Prostate gland (tissue), 2 donors: ENCODE measurements around the gene AZI2. TPM values are rescaled to one million over a fixed set of nuclear protein-coding genes. Genes with fewer than 3 reads are reported as not detected.

Experiments
- DNase-seq: peaks from one replicate; pipeline ENCODE4 v3.0.0-alpha.2; 2019; ENCODE audit warnings: low spot score
- H3K27ac ChIP-seq, 2 donors: fragments of 200-600 bp; sonication (generic); 2 replicates each; pipeline ENCODE4 v1.5.1; 2017 to 2019
- H3K27me3 ChIP-seq: fragments of 200-600 bp; sonication (generic); replicated peaks from 2 replicates; pipeline ENCODE4 v1.5.1; 2019; ENCODE audit not compliant: insufficient read depth
- H3K36me3 ChIP-seq, 2 donors: fragments of 200-600 bp; sonication (generic); 1 replicate in 1 of 2; 2 replicates in 1 of 2; pipeline versions ENCODE4 v1.5.1 to v1.8.1; 2017 to 2019
- H3K4me1 ChIP-seq: fragments of 200-600 bp; sonication (generic); replicated peaks from 2 replicates; pipeline ENCODE4 v1.5.1; 2019
- H3K4me3 ChIP-seq, 2 donors: fragments of 200-600 bp; sonication (generic); 2 replicates each; pipeline ENCODE4 v1.5.1; 2017 to 2019
- H3K9me3 ChIP-seq: fragments of 200-600 bp; sonication (generic); 2 replicates; pipeline ENCODE4 v1.5.1; 2017
- POLR2A ChIP-seq: fragments of 450-650 bp; IDR thresholded peaks from one replicate; pipeline ENCODE4 v1.6.1; 2016; ENCODE audit warnings: antibody characterized with exemption, mild to moderate bottlenecking
- POLR2AphosphoS5 ChIP-seq: sonication (generic); formaldehyde crosslinking; IDR thresholded peaks from one replicate; pipeline ENCODE4 v1.6.1; 2017; ENCODE audit warnings: antibody characterized with exemption
- WGBS: methylation state at CpG from one replicate; pipeline ENCODE4 v1.1.5; 2018; 5-methylcytosine and 5-hydroxymethylcytosine counted together
- intact Hi-C: fragments of 100-400 bp; cut with DNase I; formaldehyde crosslinking; loops from one replicate; pipeline ENCODE4 v1.14.2; 2022
- total RNA-seq, 2 donors: library from RNA; depleted of rRNA; stranded (reverse); fragments of >200 nt; gene quantifications; one replicate each; pipeline ENCODE4 v1.1.0, GENCODE V29; 2016
- TF ChIP-seq, protein P1 (sequence below), 4 experiments: fragments of 200-600 bp in 2 of 4; fragments of 450-650 bp in 2 of 4; sonication (generic) in 2 of 4; IDR thresholded peaks; 1 replicate in 3 of 4; 2 replicates in 1 of 4; pipeline ENCODE4 v1.5.1; 2016 to 2019; ENCODE audit warnings: antibody characterized with exemption in 4 of 4, mild to moderate bottlenecking in 2 of 4, moderate library complexity in 2 of 4

Gene AZI2
- total RNA-seq, 2 donors from 2014 or later, result 45.4 to 55.2 TPM

DNA sequence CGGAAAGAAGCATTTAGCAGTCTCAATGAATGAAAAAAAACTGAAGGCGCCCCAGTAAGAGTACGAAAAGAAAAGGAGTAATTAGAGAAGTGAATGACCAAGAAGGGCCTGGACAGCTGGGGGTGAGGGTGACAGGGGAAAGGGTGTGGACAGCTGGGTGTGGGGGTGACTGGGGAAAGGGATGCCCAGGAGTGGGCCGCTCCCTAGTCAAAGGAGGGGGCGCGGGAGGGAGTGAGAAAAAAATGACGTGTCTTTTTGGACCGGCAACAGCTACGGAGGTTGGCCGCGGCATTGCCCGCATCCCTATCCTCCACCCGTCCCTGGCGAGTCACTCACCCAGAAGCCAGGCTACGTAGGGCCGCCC lies 377 bp downstream of the AZI2 start:
- Histone ChIP-seq H3K4me3 (peak overlapping the region; percentile 63 to 64), H3K27me3 (no peaks in the 10 kb centered on the region), H3K27ac (peak overlapping the region; percentile 95 to 98), H3K36me3 (no peaks in the 10 kb centered on the region), H3K9me3 (no peaks in the 10 kb centered on the region), H3K4me1 (peaks cover 5% of the 10 kb centered on the region)
- intact Hi-C loops, result no loop called here
- WGBS, result 0% methylated on average over 15 of the region's 16 CpGs
- no peak for DNase-seq
- TF ChIP-seq POLR2A (no peak), POLR2AphosphoS5 (no peak)
- TF ChIP-seq, protein P1, sequence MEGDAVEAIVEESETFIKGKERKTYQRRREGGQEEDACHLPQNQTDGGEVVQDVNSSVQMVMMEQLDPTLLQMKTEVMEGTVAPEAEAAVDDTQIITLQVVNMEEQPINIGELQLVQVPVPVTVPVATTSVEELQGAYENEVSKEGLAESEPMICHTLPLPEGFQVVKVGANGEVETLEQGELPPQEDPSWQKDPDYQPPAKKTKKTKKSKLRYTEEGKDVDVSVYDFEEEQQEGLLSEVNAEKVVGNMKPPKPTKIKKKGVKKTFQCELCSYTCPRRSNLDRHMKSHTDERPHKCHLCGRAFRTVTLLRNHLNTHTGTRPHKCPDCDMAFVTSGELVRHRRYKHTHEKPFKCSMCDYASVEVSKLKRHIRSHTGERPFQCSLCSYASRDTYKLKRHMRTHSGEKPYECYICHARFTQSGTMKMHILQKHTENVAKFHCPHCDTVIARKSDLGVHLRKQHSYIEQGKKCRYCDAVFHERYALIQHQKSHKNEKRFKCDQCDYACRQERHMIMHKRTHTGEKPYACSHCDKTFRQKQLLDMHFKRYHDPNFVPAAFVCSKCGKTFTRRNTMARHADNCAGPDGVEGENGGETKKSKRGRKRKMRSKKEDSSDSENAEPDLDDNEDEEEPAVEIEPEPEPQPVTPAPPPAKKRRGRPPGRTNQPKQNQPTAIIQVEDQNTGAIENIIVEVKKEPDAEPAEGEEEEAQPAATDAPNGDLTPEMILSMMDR (IDR thresholded peaks at IDR 0.05), result no peak

DNA sequence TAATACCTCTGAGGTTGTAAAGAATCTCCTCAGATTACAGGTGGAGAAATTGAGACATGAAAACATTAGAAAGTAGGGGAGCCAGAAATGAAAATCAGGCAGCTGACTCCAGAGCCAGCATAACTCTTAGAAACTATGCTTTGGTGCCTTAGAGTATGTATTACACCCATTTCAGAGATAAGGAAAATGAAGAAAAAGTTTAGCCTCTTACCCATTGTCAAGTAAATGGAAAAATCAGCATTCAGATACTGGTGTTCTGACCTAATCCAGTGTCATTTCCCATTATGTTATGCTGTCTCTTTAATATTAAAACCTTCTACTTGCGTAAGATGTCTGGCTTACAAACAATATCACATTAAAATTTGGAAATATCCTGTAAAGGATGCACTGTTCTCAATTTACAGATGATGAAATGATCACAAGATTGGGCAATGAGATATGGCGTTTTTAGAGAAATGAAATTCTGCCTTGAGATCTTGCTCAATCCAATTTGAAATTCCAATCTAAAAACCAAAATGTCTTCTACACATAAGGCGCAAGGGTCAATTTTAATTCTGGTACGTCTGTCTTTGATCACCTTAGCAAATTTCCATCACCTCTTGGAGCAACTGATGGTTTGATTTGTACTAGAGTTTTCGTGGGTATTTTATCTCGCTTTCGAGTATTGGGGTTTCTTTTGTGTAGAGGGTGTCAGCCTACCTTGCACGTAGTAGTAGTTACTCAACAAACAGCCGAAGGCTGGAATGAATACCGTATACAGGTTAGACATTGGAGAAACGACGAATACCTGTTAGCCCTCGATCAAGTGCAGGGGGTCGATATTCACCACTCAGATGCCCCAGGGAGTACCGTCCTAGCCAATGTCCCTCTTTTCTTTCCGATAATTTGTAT lies 1.0 kb downstream of the AZI2 start:
- intact Hi-C loops, result no loop called here
- peaks cover 5% of the 10 kb centered on the region for H3K4me1 ChIP-seq

DNA sequence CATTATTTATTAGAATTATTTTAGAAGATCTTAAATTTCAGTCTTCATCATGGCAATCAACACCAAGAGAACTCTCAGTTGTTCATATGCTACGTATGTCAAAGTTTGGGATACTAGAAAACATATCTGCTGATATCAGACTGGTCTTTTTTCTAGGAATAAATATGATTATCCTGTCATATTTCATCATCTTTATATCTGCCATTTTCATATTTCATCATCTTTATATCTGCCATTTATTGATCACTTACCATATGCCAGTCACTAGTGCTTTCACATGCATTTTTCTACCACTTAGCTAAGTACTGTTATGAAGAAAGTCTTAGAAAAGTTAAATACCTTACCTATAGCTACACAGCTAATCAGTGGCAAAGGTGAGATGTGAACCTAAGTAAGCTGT lies 2.9 kb downstream of the AZI2 start:
- H3K9me3 ChIP-seq, result no peaks in the 10 kb centered on the region
- intact Hi-C loops, result no loop called here
- H3K4me1 ChIP-seq, result peaks cover 5% of the 10 kb centered on the region
- no peak overlapping the region for H3K27ac ChIP-seq
- WGBS, result 97% methylated on average over 1 of the region's 1 CpG
- TF ChIP-seq, protein P1 (IDR thresholded peaks at IDR 0.05), result no peak
- TF ChIP-seq POLR2A (no peak), POLR2AphosphoS5 (no peak)
- no peaks in the 10 kb centered on the region for H3K36me3 ChIP-seq
- no peak for DNase-seq
- no peak overlapping the region for H3K4me3 ChIP-seq
- no peaks in the 10 kb centered on the region for H3K27me3 ChIP-seq

More for the DNA sequence above, 1.0 kb downstream of the AZI2 start:
- Histone ChIP-seq H3K27ac (peak overlapping the region; percentile 95 to 98), H3K9me3 (no peaks in the 10 kb centered on the region), H3K4me3 (peak overlapping the region; percentile 63 to 64), H3K36me3 (no peaks in the 10 kb centered on the region), H3K27me3 (no peaks in the 10 kb centered on the region)
- TF ChIP-seq POLR2AphosphoS5, result no peak
- TF ChIP-seq POLR2A, result no peak
- no peak for DNase-seq
- 19% methylated on average over 16 of the region's 16 CpGs for WGBS

DNA sequence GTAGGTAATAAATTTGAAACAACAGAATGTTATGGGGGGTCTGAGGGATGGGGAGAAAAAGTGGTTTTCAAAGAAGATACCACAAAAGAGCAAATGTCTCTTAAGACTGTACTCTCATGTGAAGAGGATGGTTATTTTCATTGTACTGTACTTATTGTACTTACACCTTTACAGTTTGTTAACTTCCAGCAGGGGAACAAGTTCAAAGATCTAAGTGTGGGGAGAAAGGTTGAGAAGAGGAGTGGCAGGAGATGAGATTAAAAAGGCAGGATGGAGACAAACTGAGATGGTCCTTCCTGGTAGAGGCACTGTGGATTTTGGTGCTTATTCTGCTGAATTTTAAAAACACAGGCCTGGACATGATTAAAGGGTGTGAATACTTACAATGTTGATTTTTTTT lies 5.5 kb downstream of the AZI2 start:
- Histone ChIP-seq H3K4me3 (no peak overlapping the region), H3K36me3 (no peaks in the 10 kb centered on the region), H3K27me3 (no peaks in the 10 kb centered on the region), H3K27ac (no peak overlapping the region), H3K9me3 (no peaks in the 10 kb centered on the region), H3K4me1 (no peaks in the 10 kb centered on the region)
- no peak for DNase-seq
- TF ChIP-seq, protein P1 (IDR thresholded peaks at IDR 0.05), result no peak
- no peak for TF ChIP-seq POLR2AphosphoS5
- TF ChIP-seq POLR2A, result no peak
- intact Hi-C loops, result no loop called here

DNA sequence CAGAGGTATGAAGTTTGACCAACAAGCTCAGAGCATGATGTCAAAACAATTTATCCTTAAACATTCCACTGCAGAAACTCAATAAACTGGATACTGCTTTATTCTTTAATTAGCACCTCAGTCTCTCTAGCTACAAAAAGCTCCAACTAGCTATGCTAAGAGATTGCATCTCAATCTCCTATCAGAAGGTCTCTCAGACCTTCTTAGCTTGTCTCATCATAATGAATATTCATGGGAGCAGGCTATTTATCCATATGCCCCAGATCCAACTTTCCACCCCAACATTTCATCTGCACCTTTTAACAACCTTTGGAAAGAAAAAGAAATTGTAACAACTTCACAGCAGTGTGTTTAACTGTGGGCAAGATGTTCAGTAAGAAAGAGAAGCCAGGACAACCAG lies 11.4 kb downstream of the AZI2 start:
- no peak for DNase-seq
- Histone ChIP-seq H3K27ac (no peak overlapping the region), H3K4me3 (no peak overlapping the region), H3K9me3 (no peaks in the 10 kb centered on the region), H3K4me1 (no peaks in the 10 kb centered on the region), H3K27me3 (no peaks in the 10 kb centered on the region), H3K36me3 (no peaks in the 10 kb centered on the region)
- intact Hi-C loops, result no loop called here
- TF ChIP-seq, protein P1 (IDR thresholded peaks at IDR 0.05), result no peak
- no peak for TF ChIP-seq POLR2AphosphoS5
- TF ChIP-seq POLR2A, result no peak
